GM18867 (cell line): ENCODE data around the gene CDO1.

ENCODE experiments used
- ATAC-seq: cut with Tn5 transposase; IDR thresholded peaks from one replicate; pipeline ENCODE4 v1.9.1; 2021; ENCODE audit warnings: mild to moderate bottlenecking, moderate library complexity; ENCODE audit not compliant: unreplicated experiment

The CDO1 gene

GRCh38 chr5:115795700-115796099 is 20.8 kb downstream of the CDO1 start:
- ATAC-seq = no peak

GRCh38 chr5:115788440-115788839 is 28.0 kb downstream of the CDO1 start:
- no peak for ATAC-seq

GRCh38 chr5:115787426-115787825 is 29.0 kb downstream of the CDO1 start:
- ATAC-seq = no peak

- no peak for ATAC-seq
These were observed 30.9 kb downstream of the CDO1 start for GRCh38 chr5:115785381-115786065.

- no peak for ATAC-seq
These were observed 38.0 kb downstream of the CDO1 start for GRCh38 chr5:115778417-115778816.

- ATAC-seq = no peak
These were observed 39.5 kb downstream of the CDO1 start for GRCh38 chr5:115776989-115777388.

- ATAC-seq = no peak
These were observed 40.5 kb downstream of the CDO1 start for GRCh38 chr5:115775999-115776398.

- no peak for ATAC-seq
These were observed 41.8 kb downstream of the CDO1 start for GRCh38 chr5:115774684-115775083.

GRCh38 chr5:115772731-115773475 is 43.6 kb downstream of the CDO1 start:
- ATAC-seq = no peak

- ATAC-seq = no peak
These were observed 46.0 kb downstream of the CDO1 start for GRCh38 chr5:115770466-115770865.

- no peak for ATAC-seq
These were observed 49.0 kb downstream of the CDO1 start for GRCh38 chr5:115767424-115767823.

GRCh38 chr5:115766608-115767007 is 49.9 kb downstream of the CDO1 start:
- no peak for ATAC-seq

- ATAC-seq = no peak
These were observed 58.1 kb downstream of the CDO1 start for GRCh38 chr5:115758356-115758755.

GRCh38 chr5:115755675-115756074 is 60.8 kb downstream of the CDO1 start:
- ATAC-seq = no peak
